Left kidney (tissue), 1 donor: ENCODE results near the gene MAGEA11. TPM values are rescaled to one million over a fixed set of nuclear protein-coding genes. Genes with fewer than 3 reads are reported as not detected.

Source experiments
- polyA plus RNA-seq: library from polyadenylated mRNA; unstranded; fragments of 120-200 nt; gene quantifications from one replicate; pipeline ENCODE4 v1.2.1, GENCODE V29; 2013; ENCODE audit not compliant: insufficient read length

Gene MAGEA11
- polyA plus RNA-seq, 1 donor = not detected

Other genes with a start within 250 kb of the MAGEA11 start
- gene IDS, start 206.8 kb upstream of the MAGEA11 start, polyA plus RNA-seq = 39.0 TPM
- gene EOLA1, start 171.0 kb upstream of the MAGEA11 start, polyA plus RNA-seq = 24.1 TPM
- gene HSFX3, start 162.1 kb upstream of the MAGEA11 start, polyA plus RNA-seq = not detected
- gene MAGEA9B, start 124.6 kb upstream of the MAGEA11 start, polyA plus RNA-seq = not detected
- gene HSFX2, start 116.7 kb upstream of the MAGEA11 start, polyA plus RNA-seq = 1.0 TPM
- gene TMEM185A, start 80.3 kb upstream of the MAGEA11 start, polyA plus RNA-seq = 51.9 TPM
- 2.1 TPM for gene HSFX1, start 62.0 kb downstream of the MAGEA11 start, polyA plus RNA-seq
- gene MAGEA9, start 69.9 kb downstream of the MAGEA11 start, polyA plus RNA-seq = not detected
- 0.43 TPM for gene MAGEA8, start 169.1 kb downstream of the MAGEA11 start, polyA plus RNA-seq
- 0.25 TPM for gene HSFX4, start 217.5 kb downstream of the MAGEA11 start, polyA plus RNA-seq
- 29.6 TPM for gene EOLA2, start 226.4 kb downstream of the MAGEA11 start, polyA plus RNA-seq